Neural cell (in vitro differentiated cells): Measurements from ENCODE around the gene WWC1. TPM values are rescaled to one million over a fixed set of nuclear protein-coding genes. Genes with fewer than 3 reads are reported as not detected.

ENCODE experiments used
- H2AFZ ChIP-seq: fragments of 200-600, 300-800 bp; sonication (generic), shearing (Covaris generic); 2 replicates; pipeline ENCODE4 v1.6.0; 2014; ENCODE audit warnings: low read depth, mild to moderate bottlenecking, antibody characterized with exemption, low read length, moderate library complexity
- H3F3A ChIP-seq: fragments of 200-600 bp; shearing (Covaris generic); 2 replicates; pipeline ENCODE4 v1.6.1; 2016; ENCODE audit warnings: mild to moderate bottlenecking, moderate library complexity, mixed read lengths, antibody characterized with exemption, low read length; ENCODE audit not compliant: insufficient read depth, poor library complexity, severe bottlenecking
- H3K27ac ChIP-seq: fragments of 200-600, 300-800 bp; sonication (generic), shearing (Covaris generic); 2 replicates; pipeline ENCODE4 v1.5.1; 2014; ENCODE audit warnings: mild to moderate bottlenecking, low read length, moderate library complexity
- H3K27me3 ChIP-seq: fragments of 300-800, 200-600 bp; sonication (generic), shearing (Covaris generic); 2 replicates; pipeline ENCODE4 v1.6.0; 2014; ENCODE audit warnings: mild to moderate bottlenecking, low read depth, low read length, moderate library complexity; ENCODE audit not compliant: insufficient read depth
- H3K36me3 ChIP-seq: fragments of 300-800, 200-600 bp; sonication (generic), shearing (Covaris generic); 2 replicates; pipeline ENCODE4 v1.5.1; 2014; ENCODE audit warnings: mild to moderate bottlenecking, antibody characterized with exemption, low read length, moderate library complexity; ENCODE audit not compliant: insufficient read depth
- H3K4me2 ChIP-seq: fragments of 300-800, 200-600 bp; sonication (generic), shearing (Covaris generic); 2 replicates; pipeline ENCODE4 v1.6.0; 2014; ENCODE audit warnings: mild to moderate bottlenecking, low read length
- H3K4me3 ChIP-seq: fragments of 300-800, 200-600 bp; sonication (generic), shearing (Covaris generic); 2 replicates; pipeline ENCODE4 v1.5.1; 2014; ENCODE audit warnings: mild to moderate bottlenecking, low read length, moderate library complexity
- H3K79me2 ChIP-seq: fragments of 200-600 bp; shearing (Covaris generic); replicated peaks from 2 replicates; pipeline ENCODE4 v1.6.0; 2014; ENCODE audit warnings: mild to moderate bottlenecking, low read length, moderate library complexity; ENCODE audit not compliant: insufficient read depth
- H3K9ac ChIP-seq: fragments of 300-800, 200-600 bp; sonication (generic), shearing (Covaris generic); 2 replicates; pipeline ENCODE4 v1.6.1; 2016; ENCODE audit warnings: mild to moderate bottlenecking, low read length, mixed read lengths
- H3K9me2 ChIP-seq: fragments of 200-600 bp; shearing (Covaris generic); 2 replicates; pipeline ENCODE4 v1.6.1; 2016; ENCODE audit warnings: mild to moderate bottlenecking, low read length, mixed read lengths; ENCODE audit not compliant: insufficient read depth
- H3K9me3 ChIP-seq: fragments of 200-600, 300-800 bp; sonication (generic), shearing (Covaris generic); 2 replicates; pipeline ENCODE4 v1.6.1; 2016; ENCODE audit warnings: mild to moderate bottlenecking, mixed run types, low read length, moderate library complexity, mixed read lengths
- H4K20me1 ChIP-seq: fragments of 200-600 bp; shearing (Covaris generic); 2 replicates; pipeline ENCODE4 v1.6.1; 2016; ENCODE audit warnings: mild to moderate bottlenecking, mixed run types; ENCODE audit not compliant: insufficient read depth
- EP300 ChIP-seq: fragments of 450-650 bp; conservative IDR thresholded peaks from 2 replicates; pipeline ENCODE4 v1.6.1; 2014; ENCODE audit warnings: antibody characterized with exemption, mild to moderate bottlenecking, moderate library complexity; ENCODE audit not compliant: poor library complexity, severe bottlenecking
- EZH2 ChIP-seq: fragments of 200-600, 300-800 bp; shearing (Covaris generic), sonication (generic); IDR thresholded peaks from 2 replicates; pipeline ENCODE4 v1.6.1; 2014; ENCODE audit warnings: antibody characterized with exemption, low read length, borderline replicate concordance, mild to moderate bottlenecking; ENCODE audit not compliant: insufficient read depth, poor library complexity, severe bottlenecking
- MXI1 ChIP-seq: fragments of 450-650 bp; conservative IDR thresholded peaks from 2 replicates; pipeline ENCODE4 v1.6.1; 2014; ENCODE audit warnings: antibody characterized with exemption, mild to moderate bottlenecking; ENCODE audit not compliant: poor library complexity, severe bottlenecking
- POLR2AphosphoS5 ChIP-seq: IDR thresholded peaks from 2 replicates; pipeline ENCODE4 v1.6.1; 2012
- RAD21 ChIP-seq: fragments of 450-650 bp; conservative IDR thresholded peaks from 2 replicates; pipeline ENCODE4 v1.6.1; 2014; ENCODE audit warnings: antibody characterized with exemption, mild to moderate bottlenecking, moderate library complexity
- SMC3 ChIP-seq: fragments of 450-650 bp; conservative IDR thresholded peaks from 2 replicates; pipeline ENCODE4 v1.6.1; 2014; ENCODE audit warnings: antibody characterized with exemption, mild to moderate bottlenecking, moderate library complexity; ENCODE audit not compliant: poor library complexity
- TAF1 ChIP-seq: IDR thresholded peaks from 2 replicates; pipeline ENCODE4 v1.6.1; 2012; ENCODE audit warnings: low read depth
- polyA plus RNA-seq: library from polyadenylated mRNA; depleted of rRNA; stranded (reverse); fragments of >200 nt; gene quantifications from 2 replicates; pipeline ENCODE4 v1.2.3, GENCODE V29; 2014
- TF ChIP-seq, protein P1 (sequence below): IDR thresholded peaks from 2 replicates; pipeline ENCODE4 v1.6.1; 2012; ENCODE audit warnings: borderline replicate concordance
- TF ChIP-seq, protein P2 (sequence below): fragments of 450-650 bp; IDR thresholded peaks from 2 replicates; pipeline ENCODE4 v1.5.1; 2014; ENCODE audit warnings: antibody characterized with exemption, mild to moderate bottlenecking, moderate library complexity; ENCODE audit not compliant: poor library complexity, severe bottlenecking

Gene WWC1
- polyA plus RNA-seq, 1 donor from 2014 or later, result 0.97 TPM

DNA sequence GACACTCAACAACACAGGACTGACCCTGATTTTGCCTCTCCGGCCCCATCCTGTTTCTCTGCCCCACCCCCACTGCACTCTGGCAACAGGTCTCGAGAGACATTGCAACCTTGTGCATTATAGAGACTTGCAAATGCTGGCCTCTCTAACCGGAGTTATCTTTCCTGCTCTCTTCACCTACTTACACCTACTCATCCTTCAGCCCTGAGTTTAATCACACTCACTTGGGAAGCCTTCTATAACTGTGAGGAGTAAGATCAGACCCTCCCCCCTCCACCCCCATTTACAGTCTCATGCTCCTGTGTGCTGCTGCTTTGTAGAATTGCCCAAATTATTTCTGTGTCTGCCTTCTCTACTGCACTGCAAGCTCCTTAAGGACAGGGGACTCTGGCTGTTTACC, 42.8 kb downstream of the WWC1 start:
- Histone ChIP-seq H3K9me2 (no peaks in the 10 kb centered on the region), H3K79me2 (no peaks in the 10 kb centered on the region), H3F3A (no peaks in the 10 kb centered on the region), H4K20me1 (no peaks in the 10 kb centered on the region), H3K9ac (no peak overlapping the region), H2AFZ (no peak overlapping the region), H3K4me2 (no peak overlapping the region), H3K9me3 (no peaks in the 10 kb centered on the region), H3K4me3 (no peak overlapping the region), H3K27me3 (no peaks in the 10 kb centered on the region), H3K27ac (no peak overlapping the region), H3K36me3 (no peaks in the 10 kb centered on the region)
- TF ChIP-seq EP300, result no peak
- no peak for TF ChIP-seq EZH2
- no peak for TF ChIP-seq POLR2AphosphoS5
- TF ChIP-seq SMC3, result no peak
- TF ChIP-seq MXI1, result no peak
- no peak for TF ChIP-seq RAD21
- TF ChIP-seq, protein P1, sequence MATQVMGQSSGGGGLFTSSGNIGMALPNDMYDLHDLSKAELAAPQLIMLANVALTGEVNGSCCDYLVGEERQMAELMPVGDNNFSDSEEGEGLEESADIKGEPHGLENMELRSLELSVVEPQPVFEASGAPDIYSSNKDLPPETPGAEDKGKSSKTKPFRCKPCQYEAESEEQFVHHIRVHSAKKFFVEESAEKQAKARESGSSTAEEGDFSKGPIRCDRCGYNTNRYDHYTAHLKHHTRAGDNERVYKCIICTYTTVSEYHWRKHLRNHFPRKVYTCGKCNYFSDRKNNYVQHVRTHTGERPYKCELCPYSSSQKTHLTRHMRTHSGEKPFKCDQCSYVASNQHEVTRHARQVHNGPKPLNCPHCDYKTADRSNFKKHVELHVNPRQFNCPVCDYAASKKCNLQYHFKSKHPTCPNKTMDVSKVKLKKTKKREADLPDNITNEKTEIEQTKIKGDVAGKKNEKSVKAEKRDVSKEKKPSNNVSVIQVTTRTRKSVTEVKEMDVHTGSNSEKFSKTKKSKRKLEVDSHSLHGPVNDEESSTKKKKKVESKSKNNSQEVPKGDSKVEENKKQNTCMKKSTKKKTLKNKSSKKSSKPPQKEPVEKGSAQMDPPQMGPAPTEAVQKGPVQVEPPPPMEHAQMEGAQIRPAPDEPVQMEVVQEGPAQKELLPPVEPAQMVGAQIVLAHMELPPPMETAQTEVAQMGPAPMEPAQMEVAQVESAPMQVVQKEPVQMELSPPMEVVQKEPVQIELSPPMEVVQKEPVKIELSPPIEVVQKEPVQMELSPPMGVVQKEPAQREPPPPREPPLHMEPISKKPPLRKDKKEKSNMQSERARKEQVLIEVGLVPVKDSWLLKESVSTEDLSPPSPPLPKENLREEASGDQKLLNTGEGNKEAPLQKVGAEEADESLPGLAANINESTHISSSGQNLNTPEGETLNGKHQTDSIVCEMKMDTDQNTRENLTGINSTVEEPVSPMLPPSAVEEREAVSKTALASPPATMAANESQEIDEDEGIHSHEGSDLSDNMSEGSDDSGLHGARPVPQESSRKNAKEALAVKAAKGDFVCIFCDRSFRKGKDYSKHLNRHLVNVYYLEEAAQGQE, result no peak

DNA sequence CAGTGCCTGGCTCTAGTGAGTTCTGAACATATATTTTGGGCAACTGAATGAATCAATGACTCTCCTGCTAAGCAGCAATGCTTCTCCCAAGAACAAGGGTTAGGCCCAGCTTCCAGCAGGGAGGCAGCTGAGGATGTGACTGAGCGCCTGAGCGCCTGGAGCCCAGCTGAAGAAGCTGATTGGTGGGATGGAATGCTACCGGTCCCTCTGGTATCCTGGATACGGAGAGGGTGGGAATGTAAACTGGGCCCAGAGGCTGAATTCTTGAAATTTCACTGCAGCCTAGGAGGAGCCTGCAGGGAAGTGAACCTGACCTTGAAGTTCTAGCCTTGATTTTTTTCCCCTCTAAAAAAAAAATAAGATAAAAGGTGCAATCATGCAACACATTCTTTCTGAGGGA, 43.2 kb downstream of the WWC1 start:
- Histone ChIP-seq H3K9me3 (no peaks in the 10 kb centered on the region), H3K4me3 (no peak overlapping the region), H3F3A (no peaks in the 10 kb centered on the region), H3K36me3 (no peaks in the 10 kb centered on the region), H3K79me2 (no peaks in the 10 kb centered on the region), H4K20me1 (no peaks in the 10 kb centered on the region), H3K9me2 (no peaks in the 10 kb centered on the region), H3K27ac (no peak overlapping the region), H2AFZ (no peak overlapping the region), H3K9ac (no peak overlapping the region), H3K4me2 (no peak overlapping the region), H3K27me3 (no peaks in the 10 kb centered on the region)
- TF ChIP-seq, protein P1, result no peak
- no peak for TF ChIP-seq EP300
- no peak for TF ChIP-seq TAF1
- TF ChIP-seq, protein P2, sequence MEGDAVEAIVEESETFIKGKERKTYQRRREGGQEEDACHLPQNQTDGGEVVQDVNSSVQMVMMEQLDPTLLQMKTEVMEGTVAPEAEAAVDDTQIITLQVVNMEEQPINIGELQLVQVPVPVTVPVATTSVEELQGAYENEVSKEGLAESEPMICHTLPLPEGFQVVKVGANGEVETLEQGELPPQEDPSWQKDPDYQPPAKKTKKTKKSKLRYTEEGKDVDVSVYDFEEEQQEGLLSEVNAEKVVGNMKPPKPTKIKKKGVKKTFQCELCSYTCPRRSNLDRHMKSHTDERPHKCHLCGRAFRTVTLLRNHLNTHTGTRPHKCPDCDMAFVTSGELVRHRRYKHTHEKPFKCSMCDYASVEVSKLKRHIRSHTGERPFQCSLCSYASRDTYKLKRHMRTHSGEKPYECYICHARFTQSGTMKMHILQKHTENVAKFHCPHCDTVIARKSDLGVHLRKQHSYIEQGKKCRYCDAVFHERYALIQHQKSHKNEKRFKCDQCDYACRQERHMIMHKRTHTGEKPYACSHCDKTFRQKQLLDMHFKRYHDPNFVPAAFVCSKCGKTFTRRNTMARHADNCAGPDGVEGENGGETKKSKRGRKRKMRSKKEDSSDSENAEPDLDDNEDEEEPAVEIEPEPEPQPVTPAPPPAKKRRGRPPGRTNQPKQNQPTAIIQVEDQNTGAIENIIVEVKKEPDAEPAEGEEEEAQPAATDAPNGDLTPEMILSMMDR, result no peak
- TF ChIP-seq SMC3, result no peak
- TF ChIP-seq MXI1, result no peak
- TF ChIP-seq RAD21, result no peak
- no peak for TF ChIP-seq EZH2
- TF ChIP-seq POLR2AphosphoS5, result no peak
